ENCODE results near the gene HEXIM1. TPM values are rescaled to one million over a fixed set of nuclear protein-coding genes. Genes with fewer than 3 reads are reported as not detected.

Gene HEXIM1
- 24.1 and 26.3 TPM in 2 replicates for total RNA-seq (2014; rRNA removed; shearing (Covaris generic))

- in situ Hi-C loops (cut with HindIII; ENCODE audit: low sequenced_read_pairs) = no loop called here
- peak; percentile 100 for DNase-seq (ENCODE audit: low spot score)
Measured at GRCh38 chr17:45148183-45149036, at the start of gene HEXIM1. Gene HEXIM1, plus strand, starts transcription at chr17:45148475. Its CDS starts 716 bp downstream, at chr17:45149191.

GRCh38 chr17:45098869-45099616 is 49.2 kb upstream of the HEXIM1 start:
- in situ Hi-C loops (cut with HindIII; ENCODE audit: low sequenced_read_pairs) = no loop called here
- peak; percentile 96 for DNase-seq (ENCODE audit: low spot score)

GRCh38 chr17:45101546-45101882 is 46.8 kb upstream of the HEXIM1 start:
- in situ Hi-C loops (cut with HindIII; ENCODE audit: low sequenced_read_pairs) = no loop called here
- no peak for DNase-seq (ENCODE audit: low spot score)

GRCh38 chr17:45101883-45102811 is 46.1 kb upstream of the HEXIM1 start:
- in situ Hi-C loops (cut with HindIII; ENCODE audit: low sequenced_read_pairs) = no loop called here
- no peak for DNase-seq (ENCODE audit: low spot score)

GRCh38 chr17:45102856-45103255 is 45.4 kb upstream of the HEXIM1 start:
- no peak for DNase-seq (ENCODE audit: low spot score)
- in situ Hi-C loops (cut with HindIII; ENCODE audit: low sequenced_read_pairs) = no loop called here

GRCh38 chr17:45103269-45103795 is 44.9 kb upstream of the HEXIM1 start:
- in situ Hi-C loops (cut with HindIII; ENCODE audit: low sequenced_read_pairs) = no loop called here
- peak; percentile 54 for DNase-seq (ENCODE audit: low spot score)

- in situ Hi-C loops (cut with HindIII; ENCODE audit: low sequenced_read_pairs) = no loop called here
- no peak for DNase-seq (ENCODE audit: low spot score)
Measured at GRCh38 chr17:45104029-45104428, 44.2 kb upstream of the HEXIM1 start.

GRCh38 chr17:45104497-45104896 is 43.8 kb upstream of the HEXIM1 start:
- in situ Hi-C loops (cut with HindIII; ENCODE audit: low sequenced_read_pairs) = no loop called here
- no peak for DNase-seq (ENCODE audit: low spot score)

- in situ Hi-C loops (cut with HindIII; ENCODE audit: low sequenced_read_pairs) = no loop called here
Measured at GRCh38 chr17:45104907-45105624, 43.2 kb upstream of the HEXIM1 start.

GRCh38 chr17:45106096-45106495 is 42.2 kb upstream of the HEXIM1 start:
- DNase-seq (ENCODE audit: low spot score) = no peak
- in situ Hi-C loops (cut with HindIII; ENCODE audit: low sequenced_read_pairs) = no loop called here

More at GRCh38 chr17:45104907-45105624, 43.2 kb upstream of the HEXIM1 start:
- DNase-seq (ENCODE audit: low spot score) = no peak

GRCh38 chr17:45106582-45106981 is 41.7 kb upstream of the HEXIM1 start:
- DNase-seq (ENCODE audit: low spot score) = no peak
- in situ Hi-C loops (cut with HindIII; ENCODE audit: low sequenced_read_pairs) = no loop called here

- in situ Hi-C loops (cut with HindIII; ENCODE audit: low sequenced_read_pairs) = no loop called here
- DNase-seq (ENCODE audit: low spot score) = no peak
Measured at GRCh38 chr17:45107293-45108010, 40.8 kb upstream of the HEXIM1 start.

GRCh38 chr17:45108051-45108450 is 40.2 kb upstream of the HEXIM1 start:
- in situ Hi-C loops (cut with HindIII; ENCODE audit: low sequenced_read_pairs) = no loop called here
- DNase-seq (ENCODE audit: low spot score) = no peak

- in situ Hi-C loops (cut with HindIII; ENCODE audit: low sequenced_read_pairs) = no loop called here
- no peak for DNase-seq (ENCODE audit: low spot score)
Measured at GRCh38 chr17:45108595-45109521, 39.4 kb upstream of the HEXIM1 start.

- in situ Hi-C loops (cut with HindIII; ENCODE audit: low sequenced_read_pairs) = no loop called here
- peak; percentile 81 for DNase-seq (ENCODE audit: low spot score)
Measured at GRCh38 chr17:45110676-45111611, 37.3 kb upstream of the HEXIM1 start.

- in situ Hi-C loops (cut with HindIII; ENCODE audit: low sequenced_read_pairs) = no loop called here
- no peak for DNase-seq (ENCODE audit: low spot score)
Measured at GRCh38 chr17:45111850-45112249, 36.4 kb upstream of the HEXIM1 start.

Measured in G401 (cell line).